ENCODE measurements around the gene DAD1. TPM values are rescaled to one million over a fixed set of nuclear protein-coding genes. Genes with fewer than 3 reads are reported as not detected.
A peak's percentile ranks its signal among the peaks of the same experiment; 100 is the strongest.

The DAD1 gene
- total and polyA plus RNA-seq, 2 donors from 2014 or later: 205 to 523 TPM

- intact Hi-C loops (cut with DNase I): no loop called here
- no peak for FAIRE-seq
- no peak for TF ChIP-seq CTCF (IDR thresholded peaks at IDR 0.05; ENCODE audit: borderline replicate concordance, extremely low read depth, insufficient read depth)
- Histone ChIP-seq H3K27me3 (ENCODE audit: control insufficient read depth, insufficient read depth, low read length) (no peaks in the 10 kb centered on the region), H3K9me3 (ENCODE audit: control insufficient read depth in 2 of 3, insufficient read depth in 1 of 3, low read length in 3 of 3) (no peaks in the 10 kb centered on the region), H3K27ac (ENCODE audit: low read depth in 2 of 2, low read length in 2 of 2) (peak overlapping the region; percentile 51 to 74), H3K4me3 (ENCODE audit: low read length in 3 of 3) (peak overlapping the region in 1 of 3 donors; percentile 13), H3K4me1 (ENCODE audit: control insufficient read depth in 2 of 3, insufficient read depth in 2 of 3, low read depth in 1 of 3, low read length in 3 of 3) (peaks cover 18 to 35% (median 28%) of the 10 kb centered on the region in 3 donors), H3K36me3 (ENCODE audit: control insufficient read depth in 2 of 3, insufficient read depth in 3 of 3, low read length in 3 of 3) (no peaks in the 10 kb centered on the region), H3K9ac (ENCODE audit: low read length in 3 of 3) (peak overlapping the region in 1 of 3 donors; percentile 35)
- DNase-seq: peak in 3 of 5 donors; percentile 17 to 57 (median 54)
These were observed 73.1 kb downstream of the DAD1 start for GRCh38 chr14:22515929-22516328.

Other genes starting within 250 kb of the DAD1 start
- gene ABHD4, start 9.1 kb upstream of the DAD1 start, total RNA-seq: 34.1 TPM
- gene ABHD4, start 9.1 kb upstream of the DAD1 start, polyA plus RNA-seq (ENCODE audit: insufficient read depth, low read depth, low replicate concordance): 45.2 TPM
- gene OR6J1, start 55.1 kb upstream of the DAD1 start, total RNA-seq: not detected
- gene OR6J1, start 55.1 kb upstream of the DAD1 start, polyA plus RNA-seq (ENCODE audit: insufficient read depth, low read depth, low replicate concordance): not detected
- gene OXA1L, start 177.5 kb upstream of the DAD1 start, total RNA-seq: 80.8 TPM
- 101 TPM for gene OXA1L, start 177.5 kb upstream of the DAD1 start, polyA plus RNA-seq (ENCODE audit: insufficient read depth, low read depth, low replicate concordance)
- 26.6 TPM for gene SLC7A7, start 226.2 kb upstream of the DAD1 start, total RNA-seq
- 235 TPM for gene SLC7A7, start 226.2 kb upstream of the DAD1 start, polyA plus RNA-seq (ENCODE audit: insufficient read depth, low read depth, low replicate concordance)
- 74.3 TPM for gene MRPL52, start 240.7 kb upstream of the DAD1 start, total RNA-seq
- 255 TPM for gene MRPL52, start 240.7 kb upstream of the DAD1 start, polyA plus RNA-seq (ENCODE audit: insufficient read depth, low read depth, low replicate concordance)
- 108 TPM for gene MMP14, start 247.4 kb upstream of the DAD1 start, total RNA-seq
- gene MMP14, start 247.4 kb upstream of the DAD1 start, polyA plus RNA-seq (ENCODE audit: insufficient read depth, low read depth, low replicate concordance): 30.1 TPM

Data from kidney (tissue), 14 donors.